LNCaP clone FGC (cell line): ENCODE data around the gene GRIN2A.

Source experiments
- DNase-seq: peaks from one replicate; pipeline ENCODE4 v3.0.0-alpha.2; 2011; ENCODE audit warnings: low read depth
- H3K4me3 ChIP-seq: 2 replicates; pipeline ENCODE4 v1.5.1; 2011; ENCODE audit warnings: mild to moderate bottlenecking, low read depth, low read length, control low read depth
- CTCF ChIP-seq: IDR thresholded peaks from 2 replicates; pipeline ENCODE4 v1.5.1; 2012; ENCODE audit warnings: mild to moderate bottlenecking; ENCODE audit not compliant: control insufficient read depth, insufficient read depth; ENCODE audit errors: extremely low read depth

Gene GRIN2A

DNA sequence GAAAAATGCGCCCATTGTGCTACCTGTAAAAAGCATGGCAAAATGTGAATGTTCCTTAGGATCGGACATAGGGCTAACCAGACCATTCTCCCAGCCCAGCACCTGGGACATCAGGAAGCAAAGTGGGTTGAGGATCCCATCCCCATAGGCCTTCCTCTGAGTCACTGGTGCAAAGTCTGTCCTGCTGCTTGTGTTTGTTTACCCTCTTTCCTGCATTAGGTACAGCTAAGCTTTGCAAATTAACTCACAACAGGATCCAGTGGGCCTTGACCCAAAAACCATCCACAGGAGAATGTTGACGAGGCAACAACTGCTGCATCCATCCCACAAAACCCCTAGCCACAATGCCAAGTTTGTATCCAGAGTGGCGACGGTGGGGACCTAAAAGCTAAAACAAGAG, 106.2 kb downstream of the GRIN2A start:
- TF ChIP-seq CTCF, result no peak

GRCh38 chr16:10070591-10070990, 111.6 kb downstream of the GRIN2A start:
- DNase-seq, result no peak
- no peak for TF ChIP-seq CTCF
- H3K4me3 ChIP-seq, result no peak overlapping the region

More for the DNA sequence above, 106.2 kb downstream of the GRIN2A start:
- H3K4me3 ChIP-seq, result no peak overlapping the region
- DNase-seq, result no peak

DNA sequence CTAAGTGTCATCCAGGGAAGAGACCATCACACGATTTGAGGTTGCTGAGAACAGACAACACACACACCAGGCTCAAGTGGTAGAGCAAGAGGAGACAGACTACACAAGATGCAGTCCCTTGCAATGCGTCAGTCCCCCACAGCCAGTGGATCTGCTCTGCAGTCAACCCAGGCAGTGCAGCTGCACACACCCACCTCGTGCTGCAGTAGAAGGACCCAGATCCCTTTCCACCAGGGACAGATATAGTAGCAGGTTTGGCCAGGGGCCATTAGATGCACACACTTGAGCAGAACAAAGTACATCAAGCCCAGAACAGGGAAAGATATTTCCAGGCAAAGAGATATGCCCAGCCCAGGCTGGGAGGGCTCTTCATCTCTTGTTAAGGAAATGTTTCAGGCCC, 112.9 kb downstream of the GRIN2A start:
- no peak overlapping the region for H3K4me3 ChIP-seq
- no peak for DNase-seq
- TF ChIP-seq CTCF, result no peak

- DNase-seq, result no peak
- no peak overlapping the region for H3K4me3 ChIP-seq
- TF ChIP-seq CTCF, result no peak
Observed at GRCh38 chr16:10067835-10068234, 114.4 kb downstream of the GRIN2A start.

DNA sequence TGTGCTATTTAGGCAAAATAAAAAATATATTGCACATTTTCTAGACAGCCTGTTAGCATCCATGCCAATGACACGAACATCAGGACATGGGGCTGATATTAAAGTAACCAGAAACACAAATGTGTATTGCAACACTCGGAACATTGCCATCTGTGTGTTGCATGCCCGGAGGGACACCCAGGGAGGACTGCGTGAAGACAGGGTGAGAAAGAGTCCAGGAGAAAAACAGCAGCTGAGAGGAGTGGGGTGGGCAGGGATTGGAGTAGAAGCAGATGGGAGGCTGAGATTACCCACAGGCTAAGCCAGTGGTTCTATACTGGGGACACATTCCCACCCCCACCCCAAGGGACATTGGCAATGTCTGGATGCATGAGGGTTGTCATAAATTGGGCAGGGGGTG, 114.8 kb downstream of the GRIN2A start:
- DNase-seq, result no peak
- H3K4me3 ChIP-seq, result no peak overlapping the region
- TF ChIP-seq CTCF, result no peak

GRCh38 chr16:10065019-10065418, 117.2 kb downstream of the GRIN2A start:
- TF ChIP-seq CTCF, result no peak
- no peak overlapping the region for H3K4me3 ChIP-seq
- DNase-seq, result no peak

- DNase-seq, result no peak
- H3K4me3 ChIP-seq, result no peak overlapping the region
- TF ChIP-seq CTCF, result no peak
Observed at GRCh38 chr16:10048850-10049249, 133.4 kb downstream of the GRIN2A start.
